Keratinocyte (primary cell): ENCODE data around the gene DDIAS. TPM values are rescaled to one million over a fixed set of nuclear protein-coding genes. Genes with fewer than 3 reads are reported as not detected.
"Not testable (repeated sequence)": the region's sequence is repeated elsewhere in the genome, so short reads cannot be mapped to it uniquely, and the experiment has no call there.

Source experiments
- DNase-seq: peaks from one replicate; pipeline ENCODE4 v3.0.0-alpha.2; 2011; ENCODE audit warnings: low read depth, missing footprints, low spot score
- FAIRE-seq: peaks from 2 replicates; lab custom pipeline; 2011; peaks lifted over from hg19 to GRCh38; lab: Jason Lieb, UNC
- H2AFZ ChIP-seq: 2 replicates; pipeline ENCODE4 v1.6.0; 2012; ENCODE audit warnings: low read length, control low read depth, inconsistent platforms; ENCODE audit not compliant: control insufficient read depth
- H3K27ac ChIP-seq: 2 replicates; pipeline ENCODE4 v1.5.1; 2011; ENCODE audit warnings: low read length; ENCODE audit not compliant: control insufficient read depth, insufficient read depth
- H3K27me3 ChIP-seq: 3 replicates; pipeline ENCODE4 v1.6.0; 2011; ENCODE audit warnings: low read length; ENCODE audit not compliant: control insufficient read depth, insufficient read depth; ENCODE audit errors: extremely low read depth
- H3K36me3 ChIP-seq, 2 experiments: 2 replicates in 1 of 2; 3 replicates in 1 of 2; pipeline ENCODE4 v1.5.1; 2011; ENCODE audit warnings: low read length in 2 of 2, mild to moderate bottlenecking in 1 of 2; ENCODE audit not compliant: control insufficient read depth in 2 of 2, insufficient read depth in 2 of 2; ENCODE audit errors: extremely low read depth in 1 of 2
- H3K4me1 ChIP-seq: 3 replicates; pipeline ENCODE4 v1.5.1; 2011; ENCODE audit warnings: low read length; ENCODE audit not compliant: control insufficient read depth, insufficient read depth; ENCODE audit errors: extremely low read depth
- H3K4me2 ChIP-seq: 3 replicates; pipeline ENCODE4 v1.6.0; 2011; ENCODE audit warnings: low read depth, low read length; ENCODE audit not compliant: control insufficient read depth, insufficient read depth; ENCODE audit errors: extremely low read depth
- H3K4me3 ChIP-seq, 3 experiments: fragments of 200-600 bp in 1 of 3; sonication (generic) in 1 of 3; 2 replicates in 2 of 3; 3 replicates in 1 of 3; pipeline ENCODE4 v1.5.1; 2011 to 2016; ENCODE audit warnings: low read length in 3 of 3, mild to moderate bottlenecking in 3 of 3, control low read depth in 2 of 3, inconsistent platforms in 1 of 3, low read depth in 1 of 3, mixed read lengths in 1 of 3, mixed run types in 1 of 3, moderate library complexity in 1 of 3; ENCODE audit not compliant: control insufficient read depth in 2 of 3, insufficient read depth in 2 of 3; ENCODE audit errors: extremely low read depth in 1 of 3
- H3K79me2 ChIP-seq: 2 replicates; pipeline ENCODE4 v1.6.0; 2012; ENCODE audit warnings: low read length; ENCODE audit not compliant: control insufficient read depth, insufficient read depth
- H3K9ac ChIP-seq: 3 replicates; pipeline ENCODE4 v1.6.0; 2011; ENCODE audit warnings: low read length; ENCODE audit not compliant: control insufficient read depth, insufficient read depth; ENCODE audit errors: extremely low read depth
- H3K9me1 ChIP-seq: 3 replicates; pipeline ENCODE4 v1.6.0; 2011; ENCODE audit warnings: low read length; ENCODE audit not compliant: control insufficient read depth, insufficient read depth; ENCODE audit errors: extremely low read depth
- H3K9me3 ChIP-seq: 2 replicates; pipeline ENCODE4 v1.5.1; 2012; ENCODE audit warnings: low read depth, low read length; ENCODE audit not compliant: control insufficient read depth
- H4K20me1 ChIP-seq: 3 replicates; pipeline ENCODE4 v1.6.0; 2011; ENCODE audit warnings: low read length; ENCODE audit not compliant: control insufficient read depth, insufficient read depth; ENCODE audit errors: extremely low read depth
- EZH2 ChIP-seq: IDR thresholded peaks from one replicate; pipeline ENCODE4 v1.6.1; 2012; ENCODE audit warnings: inconsistent platforms, mild to moderate bottlenecking, low read length, moderate library complexity
- dilution Hi-C: fragments of 300-500 bp; cut with MboI; formaldehyde crosslinking; loops from one replicate; pipeline ENCODE4 v1.7.0; 2020; ENCODE audit warnings: low sequenced_read_pairs; ENCODE audit not compliant: extremely low pct_ligation_motif_present
- polyA plus RNA-seq, 5 experiments: library from polyadenylated mRNA; depleted of rRNA in 3 of 5; stranded (reverse) in 3 of 5; stranded (forward) in 1 of 5; unstranded in 1 of 5; fragments of >200 nt; gene quantifications; 1 replicate in 1 of 5; 2 replicates in 3 of 5; 3 replicates in 1 of 5; pipeline versions ENCODE4 v1.2.1 to v1.2.3, GENCODE V29; 2011 to 2012; ENCODE audit warnings: missing spikeins in 2 of 5, low read depth in 1 of 5, low replicate concordance in 1 of 5
- TF ChIP-seq, protein P1 (sequence below), 3 experiments: IDR thresholded peaks in 1 of 3; conservative IDR thresholded peaks in 1 of 3; optimal IDR thresholded peaks in 1 of 3; 2 replicates in 2 of 3; 3 replicates in 1 of 3; pipeline versions ENCODE3 to v1.5.1; 2011; ENCODE audit warnings: low read length in 3 of 3, mild to moderate bottlenecking in 3 of 3, moderate library complexity in 2 of 3, control low read depth in 1 of 3, inconsistent platforms in 1 of 3; ENCODE audit not compliant: insufficient read depth in 2 of 3; ENCODE audit errors: extremely low read depth in 1 of 3

Gene DDIAS
- polyA plus RNA-seq, 1 donor (not counting 4 experiments of a cell fraction or from before 2014, with no cell fraction given), result 8.7 TPM

DNA sequence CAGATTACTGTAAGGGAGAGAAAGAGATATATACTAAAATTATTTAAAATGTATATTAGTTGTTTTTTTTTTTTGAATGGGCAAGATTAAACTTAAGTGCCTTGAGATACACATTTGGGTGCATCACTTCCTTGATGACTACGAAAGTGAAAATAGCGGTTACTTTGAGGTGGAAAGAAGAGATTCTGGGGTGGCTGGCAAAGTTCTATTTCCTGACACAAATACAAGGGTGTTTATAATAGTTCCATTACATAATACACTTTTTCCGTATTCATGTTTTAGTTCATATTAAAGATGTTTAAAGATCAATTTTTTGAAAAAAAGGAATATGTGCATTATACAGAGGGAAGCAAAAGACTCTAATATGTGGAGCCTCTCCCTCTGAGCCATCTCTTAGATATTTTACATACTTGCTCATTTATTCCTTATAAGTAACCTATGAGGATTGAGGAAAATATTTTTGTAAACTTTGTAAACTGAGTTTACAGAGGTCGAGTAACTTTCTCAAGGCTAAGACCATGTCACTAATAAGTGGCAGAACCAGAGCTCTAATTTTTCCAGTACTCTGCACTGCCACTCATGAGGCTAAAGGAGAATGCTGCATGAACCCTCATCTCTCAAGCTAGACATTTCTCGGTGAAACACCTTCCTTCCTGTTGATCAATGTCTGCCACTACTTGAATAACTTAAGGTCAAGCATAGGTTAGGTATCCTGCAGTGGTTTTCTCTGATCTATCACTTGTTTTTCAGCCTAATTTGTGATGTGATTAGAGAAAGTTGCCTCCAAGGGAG is 58.6 kb downstream of the DDIAS start:
- dilution Hi-C loops, result no loop called here
- Histone ChIP-seq H2AFZ (no peak overlapping the region), H3K9me1 (no peaks in the 10 kb centered on the region), H3K27ac (no peak overlapping the region), H3K9ac (no peak overlapping the region), H3K36me3 (no peaks in the 10 kb centered on the region), H4K20me1 (no peaks in the 10 kb centered on the region), H3K27me3 (no peaks in the 10 kb centered on the region), H3K79me2 (no peaks in the 10 kb centered on the region), H3K4me1 (no peaks in the 10 kb centered on the region), H3K4me3 (no peak overlapping the region), H3K9me3 (no peaks in the 10 kb centered on the region), H3K4me2 (no peak overlapping the region)
- TF ChIP-seq, protein P1, sequence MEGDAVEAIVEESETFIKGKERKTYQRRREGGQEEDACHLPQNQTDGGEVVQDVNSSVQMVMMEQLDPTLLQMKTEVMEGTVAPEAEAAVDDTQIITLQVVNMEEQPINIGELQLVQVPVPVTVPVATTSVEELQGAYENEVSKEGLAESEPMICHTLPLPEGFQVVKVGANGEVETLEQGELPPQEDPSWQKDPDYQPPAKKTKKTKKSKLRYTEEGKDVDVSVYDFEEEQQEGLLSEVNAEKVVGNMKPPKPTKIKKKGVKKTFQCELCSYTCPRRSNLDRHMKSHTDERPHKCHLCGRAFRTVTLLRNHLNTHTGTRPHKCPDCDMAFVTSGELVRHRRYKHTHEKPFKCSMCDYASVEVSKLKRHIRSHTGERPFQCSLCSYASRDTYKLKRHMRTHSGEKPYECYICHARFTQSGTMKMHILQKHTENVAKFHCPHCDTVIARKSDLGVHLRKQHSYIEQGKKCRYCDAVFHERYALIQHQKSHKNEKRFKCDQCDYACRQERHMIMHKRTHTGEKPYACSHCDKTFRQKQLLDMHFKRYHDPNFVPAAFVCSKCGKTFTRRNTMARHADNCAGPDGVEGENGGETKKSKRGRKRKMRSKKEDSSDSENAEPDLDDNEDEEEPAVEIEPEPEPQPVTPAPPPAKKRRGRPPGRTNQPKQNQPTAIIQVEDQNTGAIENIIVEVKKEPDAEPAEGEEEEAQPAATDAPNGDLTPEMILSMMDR (optimal IDR thresholded peaks at IDR 0.05 in 1 of 3, IDR thresholded peaks at IDR 0.05 in 1 of 3, conservative IDR thresholded peaks at IDR 0.05 in 1 of 3; ENCODE audit: extremely low read depth in 1 of 3, insufficient read depth in 2 of 3, low read length in 3 of 3), result no peak
- no peak for TF ChIP-seq EZH2
- FAIRE-seq (no peak), DNase-seq (no peak)

- H3K9ac ChIP-seq, result no peak overlapping the region
Measured at GRCh38 chr11:82960779-82961143, 59.2 kb downstream of the DDIAS start.

GRCh38 chr11:82962021-82962420 is 60.5 kb downstream of the DDIAS start:
- H3K9ac ChIP-seq, H3K27ac ChIP-seq, H3K4me1 ChIP-seq, FAIRE-seq, H3K27me3 ChIP-seq, dilution Hi-C loops, H3K4me3 ChIP-seq, H3K79me2 ChIP-seq, H3K36me3 ChIP-seq, H3K4me2 ChIP-seq, H3K9me3 ChIP-seq, H4K20me1 ChIP-seq, H3K9me1 ChIP-seq, H2AFZ ChIP-seq, DNase-seq: not testable (repeated sequence)

More at GRCh38 chr11:82960779-82961143, 59.2 kb downstream of the DDIAS start:
- Histone ChIP-seq H3K4me1 (no peaks in the 10 kb centered on the region), H3K79me2 (no peaks in the 10 kb centered on the region), H3K4me2 (no peak overlapping the region), H2AFZ (no peak overlapping the region), H3K9me3 (no peaks in the 10 kb centered on the region), H3K9me1 (no peaks in the 10 kb centered on the region), H3K27ac (no peak overlapping the region), H3K36me3 (no peaks in the 10 kb centered on the region), H4K20me1 (no peaks in the 10 kb centered on the region), H3K4me3 (no peak overlapping the region), H3K27me3 (no peaks in the 10 kb centered on the region)
- TF ChIP-seq EZH2, result no peak
- TF ChIP-seq, protein P1 (optimal IDR thresholded peaks at IDR 0.05 in 1 of 3, IDR thresholded peaks at IDR 0.05 in 1 of 3, conservative IDR thresholded peaks at IDR 0.05 in 1 of 3; ENCODE audit: extremely low read depth in 1 of 3, insufficient read depth in 2 of 3, low read length in 3 of 3), result no peak
- DNase-seq (no peak), FAIRE-seq (no peak)
- dilution Hi-C loops, result no loop called here
